ENCODE data around the gene HS3ST3B1. TPM values are rescaled to one million over a fixed set of nuclear protein-coding genes. Genes with fewer than 3 reads are reported as not detected.

The HS3ST3B1 gene
- total and polyA plus RNA-seq, 2 of the 4 experiments (the other 2 are of a cell fraction): 3.1 to 4.3 TPM

DNA sequence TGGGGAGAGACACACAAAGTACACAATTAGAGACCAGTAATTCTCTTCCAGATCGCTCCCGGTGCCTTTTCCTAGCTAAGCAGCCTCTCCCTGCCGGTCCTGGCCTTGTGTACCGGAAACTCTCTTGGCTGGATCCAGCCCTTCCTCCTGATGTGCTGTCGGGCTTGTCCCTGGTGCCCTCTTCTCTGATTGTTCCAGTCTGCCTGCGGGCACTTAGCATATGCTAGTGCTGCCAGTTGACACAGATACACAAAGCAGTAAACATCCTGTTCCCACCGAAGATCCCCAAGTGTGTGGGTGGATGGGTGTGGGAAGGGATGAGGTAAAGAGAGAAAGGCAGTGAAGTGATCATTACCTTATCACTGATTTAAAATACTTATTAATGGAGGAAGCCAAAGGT is 9.7 kb downstream of the HS3ST3B1 start:
- peak overlapping the region; percentile 59 for H2AFZ ChIP-seq (replicated peaks; ENCODE audit: low read length, poor library complexity)

More for the DNA sequence above, 9.7 kb downstream of the HS3ST3B1 start:
- H4K91ac ChIP-seq (ENCODE audit: insufficient read depth, low read depth, low read length): no peak overlapping the region
- H2AK9ac ChIP-seq (replicated peaks; ENCODE audit: low read depth, low read length, poor library complexity): no peak overlapping the region
- H3K9me3 ChIP-seq (ENCODE audit: control insufficient read depth, insufficient read depth, low read length): no peaks in the 10 kb centered on the region
- DNase-seq: no peak
- H4K5ac ChIP-seq (ENCODE audit: low read depth, low read length): no peak overlapping the region
- H3K79me1 ChIP-seq (ENCODE audit: low read depth in 1 of 2, low read length in 2 of 2): peaks cover 31 to 64% of the 10 kb centered on the region in 2 experiments
- intact Hi-C loops (cut with micrococcal nuclease): no loop called here
- no peak overlapping the region for H3K14ac ChIP-seq (replicated peaks; ENCODE audit: low read depth, low read length)
- no peak overlapping the region for H2AK5ac ChIP-seq (ENCODE audit: low read depth, low read length)
- peaks cover 10% of the 10 kb centered on the region for H3K4me1 ChIP-seq (ENCODE audit: control insufficient read depth, insufficient read depth, low read length)
- H4K20me1 ChIP-seq (ENCODE audit: insufficient read depth, low read length): peaks cover 14% of the 10 kb centered on the region; the same call in 1 of the 2 replicates
- peaks cover 11% of the 10 kb centered on the region; the same call in 1 of the 2 replicates for H3K9me1 ChIP-seq (ENCODE audit: insufficient read depth, low read length)
- dilution Hi-C loops (cut with HindIII; ENCODE audit: low sequenced_read_pairs, unreplicated experiment): no loop called here
- no peak overlapping the region for H3K4me3 ChIP-seq (ENCODE audit: insufficient read depth, low read depth, low read length)
- WGBS, 2 experiments (ENCODE audit: extremely low coverage in 2 of 2, insufficient read length in 1 of 2): 83% methylated on average over 2 of the region's 7 CpGs; no CpG with 5 or more reads in 1 of the 2 experiments
- H2BK120ac ChIP-seq (ENCODE audit: low read depth, low read length): no peak overlapping the region
- no peak overlapping the region for H2BK15ac ChIP-seq (ENCODE audit: low read depth, low read length)
- H3K23ac ChIP-seq (ENCODE audit: low read depth, low read length): no peak overlapping the region
- H3K9ac ChIP-seq (ENCODE audit: low read depth, low read length): no peak overlapping the region
- H4K8ac ChIP-seq (ENCODE audit: low read depth in 2 of 2, low read length in 2 of 2): peak overlapping the region in 1 of 2 experiments; percentile 14; a peak in 1 of 4 replicates
- no peak for ATAC-seq (ENCODE audit: low read depth)
- H3K18ac ChIP-seq (ENCODE audit: low read depth, low read length): no peak overlapping the region
- peaks cover 9% of the 10 kb centered on the region; the same call in 1 of the 2 replicates for H3K36me3 ChIP-seq (ENCODE audit: control insufficient read depth, insufficient read depth, low read length)
- no peak overlapping the region for H3K4me2 ChIP-seq (ENCODE audit: low read depth, low read length)
- ChIA-PET CTCF (no interaction called here), POLR2A (ENCODE audit: unreplicated experiment) (no interaction called here)
- no peaks in the 10 kb centered on the region for H3K27me3 ChIP-seq (ENCODE audit: control insufficient read depth, insufficient read depth, low read length)
- TF ChIP-seq POLR2A (IDR thresholded peaks at IDR 0.05; ENCODE audit: low read depth, low read length) (no peak), MAFK (IDR thresholded peaks at IDR 0.05; ENCODE audit: low read depth, low read length) (no peak), MXI1 (IDR thresholded peaks at IDR 0.05; ENCODE audit: borderline replicate concordance, low read depth, low read length) (no peak), RAD21 (IDR thresholded peaks at IDR 0.05; ENCODE audit: low read length) (no peak), CEBPB (IDR thresholded peaks at IDR 0.05; ENCODE audit: low read depth, low read length) (no peak), RCOR1 (IDR thresholded peaks at IDR 0.05; ENCODE audit: insufficient replicate concordance, low read length) (no peak), NFE2L2 (IDR thresholded peaks at IDR 0.05; ENCODE audit: low read depth, low read length) (no peak), MAZ (IDR thresholded peaks at IDR 0.05; ENCODE audit: borderline replicate concordance, low read depth, low read length) (no peak), RFX5 (IDR thresholded peaks at IDR 0.05; ENCODE audit: low read depth, low read length) (no peak)
- TF ChIP-seq, protein P1, sequence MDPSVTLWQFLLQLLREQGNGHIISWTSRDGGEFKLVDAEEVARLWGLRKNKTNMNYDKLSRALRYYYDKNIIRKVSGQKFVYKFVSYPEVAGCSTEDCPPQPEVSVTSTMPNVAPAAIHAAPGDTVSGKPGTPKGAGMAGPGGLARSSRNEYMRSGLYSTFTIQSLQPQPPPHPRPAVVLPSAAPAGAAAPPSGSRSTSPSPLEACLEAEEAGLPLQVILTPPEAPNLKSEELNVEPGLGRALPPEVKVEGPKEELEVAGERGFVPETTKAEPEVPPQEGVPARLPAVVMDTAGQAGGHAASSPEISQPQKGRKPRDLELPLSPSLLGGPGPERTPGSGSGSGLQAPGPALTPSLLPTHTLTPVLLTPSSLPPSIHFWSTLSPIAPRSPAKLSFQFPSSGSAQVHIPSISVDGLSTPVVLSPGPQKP (IDR thresholded peaks at IDR 0.05; ENCODE audit: borderline replicate concordance, low read depth, low read length): no peak
- TF ChIP-seq, protein P2, sequence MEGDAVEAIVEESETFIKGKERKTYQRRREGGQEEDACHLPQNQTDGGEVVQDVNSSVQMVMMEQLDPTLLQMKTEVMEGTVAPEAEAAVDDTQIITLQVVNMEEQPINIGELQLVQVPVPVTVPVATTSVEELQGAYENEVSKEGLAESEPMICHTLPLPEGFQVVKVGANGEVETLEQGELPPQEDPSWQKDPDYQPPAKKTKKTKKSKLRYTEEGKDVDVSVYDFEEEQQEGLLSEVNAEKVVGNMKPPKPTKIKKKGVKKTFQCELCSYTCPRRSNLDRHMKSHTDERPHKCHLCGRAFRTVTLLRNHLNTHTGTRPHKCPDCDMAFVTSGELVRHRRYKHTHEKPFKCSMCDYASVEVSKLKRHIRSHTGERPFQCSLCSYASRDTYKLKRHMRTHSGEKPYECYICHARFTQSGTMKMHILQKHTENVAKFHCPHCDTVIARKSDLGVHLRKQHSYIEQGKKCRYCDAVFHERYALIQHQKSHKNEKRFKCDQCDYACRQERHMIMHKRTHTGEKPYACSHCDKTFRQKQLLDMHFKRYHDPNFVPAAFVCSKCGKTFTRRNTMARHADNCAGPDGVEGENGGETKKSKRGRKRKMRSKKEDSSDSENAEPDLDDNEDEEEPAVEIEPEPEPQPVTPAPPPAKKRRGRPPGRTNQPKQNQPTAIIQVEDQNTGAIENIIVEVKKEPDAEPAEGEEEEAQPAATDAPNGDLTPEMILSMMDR (conservative IDR thresholded peaks at IDR 0.05; ENCODE audit: low read depth, low read length): no peak
- TF ChIP-seq, protein P3, sequence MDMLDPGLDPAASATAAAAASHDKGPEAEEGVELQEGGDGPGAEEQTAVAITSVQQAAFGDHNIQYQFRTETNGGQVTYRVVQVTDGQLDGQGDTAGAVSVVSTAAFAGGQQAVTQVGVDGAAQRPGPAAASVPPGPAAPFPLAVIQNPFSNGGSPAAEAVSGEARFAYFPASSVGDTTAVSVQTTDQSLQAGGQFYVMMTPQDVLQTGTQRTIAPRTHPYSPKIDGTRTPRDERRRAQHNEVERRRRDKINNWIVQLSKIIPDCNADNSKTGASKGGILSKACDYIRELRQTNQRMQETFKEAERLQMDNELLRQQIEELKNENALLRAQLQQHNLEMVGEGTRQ (IDR thresholded peaks at IDR 0.05; ENCODE audit: low read depth, low read length): no peak
- H3K4ac ChIP-seq (ENCODE audit: low read depth, low read length): no peak overlapping the region
- no peak overlapping the region for H2BK5ac ChIP-seq (ENCODE audit: low read depth, low read length, poor library complexity, severe bottlenecking)
- H3K27ac ChIP-seq (ENCODE audit: insufficient read depth, low read length): no peak overlapping the region
- H2BK20ac ChIP-seq (ENCODE audit: low read depth, low read length): no peak overlapping the region; the same call in 1 of the 2 replicates
- H3K56ac ChIP-seq (ENCODE audit: extremely low read depth, insufficient read depth, low read length): no peak overlapping the region
- in situ Hi-C loops (cut with MboI; ENCODE audit: low sequenced_read_pairs): loop anchor here (5.0 kb wide), 1 partner anchor 617 kb away; no protein-coding TSS in a partner anchor
- BruUV-seq (replicated peaks): no TSS peak
